ENCODE data around the gene RNPEP.
"Not testable (repeated sequence)": the region's sequence is repeated elsewhere in the genome, so short reads cannot be mapped to it uniquely, and the experiment has no call there.

The RNPEP gene

GRCh38 chr1:201958348-201958747 lies 24.1 kb upstream of the RNPEP start:
- H3K9me3 ChIP-seq (ENCODE audit: control extremely low read depth in 1 of 5, control insufficient read depth in 4 of 5, insufficient read depth in 2 of 5, low read depth in 1 of 5, low read length in 4 of 5), result no peaks in the 10 kb centered on the region
- H3K4me3 ChIP-seq (ENCODE audit: control insufficient read depth in 1 of 7, extremely low read depth in 1 of 7, insufficient read depth in 4 of 7, low read depth in 2 of 7, low read length in 6 of 7), result no peak overlapping the region
- CTCF ChIA-PET, result interaction anchor here (1.4 to 2.2 kb wide), 4 partner anchors 15 to 129 kb away, joined by 3 to 12 read pairs (median 6); partner anchors contain the start of gene IPO9
- H3K27me3 ChIP-seq (replicated peaks in 2 of 5; ENCODE audit: control insufficient read depth in 4 of 5, insufficient read depth in 5 of 5, low read length in 4 of 5), result no peaks in the 10 kb centered on the region
- no peak overlapping the region for H3K27ac ChIP-seq (ENCODE audit: insufficient read depth in 1 of 2, low read depth in 1 of 2, low read length in 2 of 2, poor library complexity in 1 of 2, severe bottlenecking in 2 of 2)
- H3K4me1 ChIP-seq (ENCODE audit: control extremely low read depth in 1 of 4, control insufficient read depth in 4 of 4, insufficient read depth in 4 of 4, low read length in 3 of 4), result peaks cover 4 to 16% (median 11%) of the 10 kb centered on the region in 4 experiments
- no peak for DNase-seq
- H3K36me3 ChIP-seq (ENCODE audit: control insufficient read depth in 4 of 4, insufficient read depth in 4 of 4, low read length in 3 of 4), result peaks cover 11 to 41% (median 31%) of the 10 kb centered on the region in 4 experiments
- POLR2A ChIA-PET, result interaction anchor here (0.6 to 0.8 kb wide), 2 partner anchors 23 to 72 kb away, joined by 3 read pairs; no protein-coding TSS in a partner anchor
- WGBS (ENCODE audit: insufficient coverage), result 100% methylated on average over 3 of the region's 5 CpGs

GRCh38 chr1:201962382-201962781 lies 20.1 kb upstream of the RNPEP start:
- H3K36me3 ChIP-seq (ENCODE audit: control insufficient read depth in 4 of 4, insufficient read depth in 4 of 4, low read length in 3 of 4), result peaks cover 21 to 68% (median 54%) of the 10 kb centered on the region in 4 experiments
- POLR2A ChIA-PET; H3K4me3 ChIP-seq (ENCODE audit: control insufficient read depth in 1 of 7, extremely low read depth in 1 of 7, insufficient read depth in 4 of 7, low read depth in 2 of 7, low read length in 6 of 7); H3K4me1 ChIP-seq (ENCODE audit: control extremely low read depth in 1 of 4, control insufficient read depth in 4 of 4, insufficient read depth in 4 of 4, low read length in 3 of 4); H3K27me3 ChIP-seq (replicated peaks in 2 of 5; ENCODE audit: control insufficient read depth in 4 of 5, insufficient read depth in 5 of 5, low read length in 4 of 5); H3K27ac ChIP-seq (ENCODE audit: insufficient read depth in 1 of 2, low read depth in 1 of 2, low read length in 2 of 2, poor library complexity in 1 of 2, severe bottlenecking in 2 of 2); H3K9me3 ChIP-seq (ENCODE audit: control extremely low read depth in 1 of 5, control insufficient read depth in 4 of 5, insufficient read depth in 2 of 5, low read depth in 1 of 5, low read length in 4 of 5); DNase-seq: not testable (repeated sequence)
- CTCF ChIA-PET, result interaction anchor here (1.1 to 7.5 kb wide), 6 partner anchors 11 to 82 kb away, joined by 4 to 64 read pairs (median 7); no protein-coding TSS in a partner anchor
- 97% methylated on average over 8 of the region's 10 CpGs for WGBS (ENCODE audit: insufficient coverage)

GRCh38 chr1:201964261-201964660 lies 18.2 kb upstream of the RNPEP start:
- Histone ChIP-seq H3K4me1 (ENCODE audit: control extremely low read depth in 1 of 4, control insufficient read depth in 4 of 4, insufficient read depth in 4 of 4, low read length in 3 of 4) (no peaks in the 10 kb centered on the region), H3K27ac (ENCODE audit: insufficient read depth in 1 of 2, low read depth in 1 of 2, low read length in 2 of 2, poor library complexity in 1 of 2, severe bottlenecking in 2 of 2) (no peak overlapping the region), H3K27me3 (replicated peaks in 2 of 5; ENCODE audit: control insufficient read depth in 4 of 5, insufficient read depth in 5 of 5, low read length in 4 of 5) (no peaks in the 10 kb centered on the region), H3K9me3 (ENCODE audit: control extremely low read depth in 1 of 5, control insufficient read depth in 4 of 5, insufficient read depth in 2 of 5, low read depth in 1 of 5, low read length in 4 of 5) (no peaks in the 10 kb centered on the region), H3K4me3 (ENCODE audit: control insufficient read depth in 1 of 7, extremely low read depth in 1 of 7, insufficient read depth in 4 of 7, low read depth in 2 of 7, low read length in 6 of 7) (no peak overlapping the region), H3K36me3 (ENCODE audit: control insufficient read depth in 4 of 4, insufficient read depth in 4 of 4, low read length in 3 of 4) (peaks cover 21 to 69% (median 50%) of the 10 kb centered on the region in 4 experiments)
- DNase-seq, result no peak
- no CpG with 5 or more reads among the region's 1 CpG for WGBS (ENCODE audit: insufficient coverage)
- ChIA-PET POLR2A (interaction anchor here (0.9 kb wide), 1 partner anchor 9 kb away, joined by 3 read pairs; the partner anchor contains the start of gene TIMM17A), CTCF (interaction anchor here (2.4 to 7.5 kb wide), 3 partner anchors 9 to 84 kb away, joined by 9 to 64 read pairs (median 20); no protein-coding TSS in a partner anchor)

- no peaks in the 10 kb centered on the region for H3K9me3 ChIP-seq (ENCODE audit: control extremely low read depth in 1 of 5, control insufficient read depth in 4 of 5, insufficient read depth in 2 of 5, low read depth in 1 of 5, low read length in 4 of 5)
- CTCF ChIA-PET, result interaction anchor here (0.6 to 7.5 kb wide), 5 partner anchors 12 to 84 kb away, joined by 3 to 64 read pairs (median 4); no protein-coding TSS in a partner anchor
- POLR2A ChIA-PET, result interaction anchor here (1.3 kb wide), 1 partner anchor 11 kb away, joined by 7 read pairs; the partner anchor contains the start of gene TIMM17A
Measured at GRCh38 chr1:201966171-201966570, 16.3 kb upstream of the RNPEP start.

GRCh38 chr1:201968202-201968925 lies 14.1 kb upstream of the RNPEP start:
- POLR2A ChIA-PET, result no interaction called here
- no peaks in the 10 kb centered on the region for H3K27me3 ChIP-seq (replicated peaks in 2 of 5; ENCODE audit: control insufficient read depth in 4 of 5, insufficient read depth in 5 of 5, low read length in 4 of 5)
- H3K4me1 ChIP-seq (ENCODE audit: control extremely low read depth in 1 of 4, control insufficient read depth in 4 of 4, insufficient read depth in 4 of 4, low read length in 3 of 4), result peaks cover 0 to 2% (median 0%) of the 10 kb centered on the region in 4 experiments
- H3K4me3 ChIP-seq (ENCODE audit: control insufficient read depth in 1 of 7, extremely low read depth in 1 of 7, insufficient read depth in 4 of 7, low read depth in 2 of 7, low read length in 6 of 7), result no peak overlapping the region
- WGBS (ENCODE audit: insufficient coverage), result 100% methylated on average over 5 of the region's 16 CpGs
- H3K27ac ChIP-seq (ENCODE audit: insufficient read depth in 1 of 2, low read depth in 1 of 2, low read length in 2 of 2, poor library complexity in 1 of 2, severe bottlenecking in 2 of 2), result no peak overlapping the region
- H3K9me3 ChIP-seq (ENCODE audit: control extremely low read depth in 1 of 5, control insufficient read depth in 4 of 5, insufficient read depth in 2 of 5, low read depth in 1 of 5, low read length in 4 of 5), result no peaks in the 10 kb centered on the region
- no peak for DNase-seq
- CTCF ChIA-PET, result interaction anchor here (0.7 to 7.5 kb wide), 11 partner anchors 8 to 100 kb away, joined by 3 to 64 read pairs (median 4); partner anchors contain the start of gene TIMM17A
- H3K36me3 ChIP-seq (ENCODE audit: control insufficient read depth in 4 of 4, insufficient read depth in 4 of 4, low read length in 3 of 4), result peaks cover 19 to 64% (median 40%) of the 10 kb centered on the region in 4 experiments

More at GRCh38 chr1:201966171-201966570, 16.3 kb upstream of the RNPEP start:
- Histone ChIP-seq H3K4me1 (ENCODE audit: control extremely low read depth in 1 of 4, control insufficient read depth in 4 of 4, insufficient read depth in 4 of 4, low read length in 3 of 4) (no peaks in the 10 kb centered on the region), H3K4me3 (ENCODE audit: control insufficient read depth in 1 of 7, extremely low read depth in 1 of 7, insufficient read depth in 4 of 7, low read depth in 2 of 7, low read length in 6 of 7) (no peak overlapping the region), H3K27me3 (replicated peaks in 2 of 5; ENCODE audit: control insufficient read depth in 4 of 5, insufficient read depth in 5 of 5, low read length in 4 of 5) (no peaks in the 10 kb centered on the region), H3K27ac (ENCODE audit: insufficient read depth in 1 of 2, low read depth in 1 of 2, low read length in 2 of 2, poor library complexity in 1 of 2, severe bottlenecking in 2 of 2) (no peak overlapping the region), H3K36me3 (ENCODE audit: control insufficient read depth in 4 of 4, insufficient read depth in 4 of 4, low read length in 3 of 4) (peaks cover 24 to 82% (median 54%) of the 10 kb centered on the region in 4 experiments)
- DNase-seq, result no peak
- WGBS (ENCODE audit: insufficient coverage), result 97% methylated on average over 4 of the region's 5 CpGs

- no peak overlapping the region for H3K4me3 ChIP-seq (ENCODE audit: control insufficient read depth in 1 of 7, extremely low read depth in 1 of 7, insufficient read depth in 4 of 7, low read depth in 2 of 7, low read length in 6 of 7)
- WGBS (ENCODE audit: insufficient coverage), result 92% methylated on average over 5 of the region's 9 CpGs
- peaks cover 12 to 47% (median 27%) of the 10 kb centered on the region in 4 experiments for H3K36me3 ChIP-seq (ENCODE audit: control insufficient read depth in 4 of 4, insufficient read depth in 4 of 4, low read length in 3 of 4)
- no peak for DNase-seq
- CTCF ChIA-PET, result interaction anchor here (0.6 to 6.0 kb wide), 7 partner anchors 11 to 149 kb away, joined by 3 to 142 read pairs (median 14); partner anchors contain the start of genes LMOD1, RNPEP and SHISA4
- no peaks in the 10 kb centered on the region for H3K27me3 ChIP-seq (replicated peaks in 2 of 5; ENCODE audit: control insufficient read depth in 4 of 5, insufficient read depth in 5 of 5, low read length in 4 of 5)
- H3K4me1 ChIP-seq (ENCODE audit: control extremely low read depth in 1 of 4, control insufficient read depth in 4 of 4, insufficient read depth in 4 of 4, low read length in 3 of 4), result peaks cover 0 to 2% (median 0%) of the 10 kb centered on the region in 4 experiments
- POLR2A ChIA-PET, result no interaction called here
- no peak overlapping the region for H3K27ac ChIP-seq (ENCODE audit: insufficient read depth in 1 of 2, low read depth in 1 of 2, low read length in 2 of 2, poor library complexity in 1 of 2, severe bottlenecking in 2 of 2)
- H3K9me3 ChIP-seq (ENCODE audit: control extremely low read depth in 1 of 5, control insufficient read depth in 4 of 5, insufficient read depth in 2 of 5, low read depth in 1 of 5, low read length in 4 of 5), result no peaks in the 10 kb centered on the region
Measured at GRCh38 chr1:201970334-201971159, 11.9 kb upstream of the RNPEP start.

All from common myeloid progenitor, CD34-positive (primary cell).